Measurements from ENCODE around the gene KRTAP10-3. TPM values are rescaled to one million over a fixed set of nuclear protein-coding genes. Genes with fewer than 3 reads are reported as not detected.
"Not testable (repeated sequence)": the region's sequence is repeated elsewhere in the genome, so short reads cannot be mapped to it uniquely, and the experiment has no call there.

KRTAP10-3 gene
- total RNA-seq, 1 experiment from 2014 or later, result 0.62 TPM

DNA sequence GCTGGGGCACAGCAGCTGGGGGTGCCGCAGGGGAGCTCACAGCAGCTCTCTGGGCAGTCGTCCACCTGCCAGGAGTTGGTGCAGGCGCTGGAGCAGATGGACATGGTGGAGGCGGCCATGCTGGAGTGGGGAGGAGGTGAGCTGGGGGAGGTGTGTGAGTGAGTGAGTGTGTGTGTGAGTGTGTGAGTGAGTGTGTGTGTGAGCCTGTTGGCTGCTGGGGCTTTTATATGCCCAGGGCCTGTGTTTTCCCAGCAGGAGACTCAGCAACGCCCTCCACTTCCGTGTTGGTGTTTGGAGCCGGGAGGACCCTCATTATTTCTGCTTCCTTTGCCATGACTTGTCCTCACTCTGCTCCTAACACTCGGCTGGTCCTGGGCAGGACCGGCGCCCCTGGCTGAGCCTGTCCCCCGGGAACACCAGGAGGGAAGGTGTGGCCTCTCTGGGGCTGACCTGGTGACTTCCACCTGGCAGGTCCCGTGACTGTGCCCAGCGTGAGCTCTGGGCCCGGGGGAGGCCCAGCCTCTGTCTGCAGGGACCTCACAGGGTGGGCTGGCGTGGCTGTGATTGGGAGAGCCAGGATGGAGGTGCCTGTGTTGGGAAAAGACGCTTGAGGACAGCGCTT lies 7.1 kb downstream of the KRTAP10-3 start, which contains the start of gene KRTAP10-2:
Gene KRTAP10-2, minus strand, starts transcription at position 166 of the 622 bp plus-strand sequence. Its CDS starts 47 bp downstream, at position 119.
- TF ChIP-seq EZH2 (IDR thresholded peaks at IDR 0.05; ENCODE audit: borderline replicate concordance, low read depth, low read length, poor library complexity, severe bottlenecking), result no peak
- no peak for TF ChIP-seq CTCF (conservative IDR thresholded peaks at IDR 0.05; ENCODE audit: low read depth, low read length)
- intact Hi-C loops (cut with micrococcal nuclease; ENCODE audit: unreplicated experiment), result no loop called here
- no peaks in the 10 kb centered on the region for H3K36me3 ChIP-seq (ENCODE audit: insufficient read depth, low read length, poor library complexity, severe bottlenecking)
- DNase-seq (ENCODE audit: low spot score), result no peak
- H3K9me3 ChIP-seq (ENCODE audit: low read depth, low read length, poor library complexity, severe bottlenecking), result no peaks in the 10 kb centered on the region
- POLR2A ChIA-PET (ENCODE audit: low non-redundant PET), result interaction anchor here (0.6 kb wide), 1 partner anchor 12 kb away, joined by 3 read pairs; the partner anchor contains the start of gene KRTAP10-1
- no peaks in the 10 kb centered on the region for H3K4me1 ChIP-seq (ENCODE audit: insufficient read depth, low read length, poor library complexity, severe bottlenecking)
- no peaks in the 10 kb centered on the region for H3K27me3 ChIP-seq (replicated peaks; ENCODE audit: insufficient read depth, low read depth, low read length, poor library complexity)
- no TSS peak for BruUV-seq (replicated peaks)
- CTCF ChIA-PET, result no interaction called here
- no peak within 1 kb of the TSS for H3K27ac ChIP-seq (ENCODE audit: low read depth, low read length, poor library complexity, severe bottlenecking)
- H3K4me3 ChIP-seq (ENCODE audit: low read depth, low read length, poor library complexity, severe bottlenecking), result no peak within 1 kb of the TSS

DNA sequence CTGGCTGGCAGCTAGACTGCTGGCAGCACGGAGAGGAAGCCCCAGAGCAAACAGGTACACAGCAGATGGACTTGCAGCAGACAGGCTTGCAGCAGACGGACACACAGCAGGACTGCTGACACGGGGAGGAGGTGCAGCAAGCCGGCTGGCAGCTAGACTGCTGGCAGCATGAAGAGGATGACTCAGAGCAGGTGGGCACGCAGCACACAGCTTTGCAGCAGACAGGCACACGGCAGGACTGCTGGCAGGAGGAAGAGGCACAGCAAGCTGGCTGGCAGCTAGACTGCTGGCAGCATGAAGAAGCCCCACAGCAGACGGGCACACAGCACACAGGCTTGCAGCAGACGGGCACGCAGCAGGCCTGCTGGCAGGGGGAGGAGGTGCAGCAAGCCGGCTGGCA lies 7.8 kb downstream of the KRTAP10-3 start:
- Histone ChIP-seq H3K36me3 (ENCODE audit: insufficient read depth, low read length, poor library complexity, severe bottlenecking) (no peaks in the 10 kb centered on the region), H3K4me3 (ENCODE audit: low read depth, low read length, poor library complexity, severe bottlenecking) (no peak overlapping the region), H3K9me3 (ENCODE audit: low read depth, low read length, poor library complexity, severe bottlenecking) (no peaks in the 10 kb centered on the region), H3K4me1 (ENCODE audit: insufficient read depth, low read length, poor library complexity, severe bottlenecking) (no peaks in the 10 kb centered on the region), H3K27me3 (replicated peaks; ENCODE audit: insufficient read depth, low read depth, low read length, poor library complexity) (no peaks in the 10 kb centered on the region), H3K27ac (ENCODE audit: low read depth, low read length, poor library complexity, severe bottlenecking) (no peak overlapping the region)
- no peak for DNase-seq (ENCODE audit: low spot score)
- ChIA-PET POLR2A (ENCODE audit: low non-redundant PET) (no interaction called here), CTCF (no interaction called here)
- TF ChIP-seq EZH2 (IDR thresholded peaks at IDR 0.05; ENCODE audit: borderline replicate concordance, low read depth, low read length, poor library complexity, severe bottlenecking), result no peak
- TF ChIP-seq CTCF (conservative IDR thresholded peaks at IDR 0.05; ENCODE audit: low read depth, low read length), result no peak
- no TSS peak for BruUV-seq (replicated peaks)
- intact Hi-C loops (cut with micrococcal nuclease; ENCODE audit: unreplicated experiment), result no loop called here

GRCh38 chr21:44550285-44550684 lies 8.3 kb downstream of the KRTAP10-3 start:
- intact Hi-C loops (cut with micrococcal nuclease; ENCODE audit: unreplicated experiment); BruUV-seq (replicated peaks); H3K27ac ChIP-seq (ENCODE audit: low read depth, low read length, poor library complexity, severe bottlenecking); CTCF ChIA-PET; DNase-seq (ENCODE audit: low spot score); H3K4me1 ChIP-seq (ENCODE audit: insufficient read depth, low read length, poor library complexity, severe bottlenecking); H3K4me3 ChIP-seq (ENCODE audit: low read depth, low read length, poor library complexity, severe bottlenecking); H3K27me3 ChIP-seq (replicated peaks; ENCODE audit: insufficient read depth, low read depth, low read length, poor library complexity); H3K9me3 ChIP-seq (ENCODE audit: low read depth, low read length, poor library complexity, severe bottlenecking); H3K36me3 ChIP-seq (ENCODE audit: insufficient read depth, low read length, poor library complexity, severe bottlenecking); POLR2A ChIA-PET (ENCODE audit: low non-redundant PET): not testable (repeated sequence)

Data from A673 (cell line).